GM19452 (cell line): ENCODE results near the gene ADGRB3.

ENCODE experiments used
- ATAC-seq: cut with Tn5 transposase; IDR thresholded peaks from one replicate; pipeline ENCODE4 v1.9.1; 2021; ENCODE audit not compliant: unreplicated experiment

The ADGRB3 gene

DNA sequence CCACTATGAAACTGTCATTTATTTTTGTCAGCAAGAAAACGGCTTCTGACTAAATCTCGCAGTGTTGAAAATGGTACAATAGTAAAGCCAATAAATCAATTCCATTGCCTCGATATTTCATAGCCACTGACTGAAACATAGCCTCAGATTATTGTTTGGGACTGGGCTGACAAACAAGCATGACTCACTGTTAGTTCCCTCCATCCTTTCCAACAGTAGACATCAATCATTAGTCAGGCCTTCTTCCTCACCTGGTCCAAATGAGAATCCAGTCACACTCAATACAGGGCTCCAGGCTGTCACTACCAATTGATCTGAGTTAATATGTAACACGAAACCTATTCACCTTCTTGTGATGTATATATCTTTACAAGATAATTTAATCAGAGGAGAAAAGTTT is 66.1 kb downstream of the ADGRB3 start:
- no peak for ATAC-seq

DNA sequence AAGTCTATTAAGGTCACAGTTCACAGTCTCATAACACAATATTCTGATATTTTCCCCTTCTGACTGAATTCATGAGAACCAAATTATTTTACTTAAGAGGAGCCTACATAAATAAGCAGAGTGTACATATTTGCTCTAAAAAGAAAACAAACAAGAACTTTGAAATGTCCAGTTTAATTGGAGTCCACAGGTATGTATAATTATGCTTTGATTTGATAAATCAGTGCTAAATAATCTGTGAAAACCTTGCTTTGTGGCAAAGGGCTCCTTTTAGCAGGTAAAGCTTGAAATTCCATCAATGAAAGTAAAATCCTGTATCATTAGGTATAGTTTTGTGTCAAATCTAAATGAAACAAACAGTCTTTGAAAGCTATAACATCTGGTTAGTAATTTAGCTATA is 69.4 kb downstream of the ADGRB3 start:
- ATAC-seq: no peak

DNA sequence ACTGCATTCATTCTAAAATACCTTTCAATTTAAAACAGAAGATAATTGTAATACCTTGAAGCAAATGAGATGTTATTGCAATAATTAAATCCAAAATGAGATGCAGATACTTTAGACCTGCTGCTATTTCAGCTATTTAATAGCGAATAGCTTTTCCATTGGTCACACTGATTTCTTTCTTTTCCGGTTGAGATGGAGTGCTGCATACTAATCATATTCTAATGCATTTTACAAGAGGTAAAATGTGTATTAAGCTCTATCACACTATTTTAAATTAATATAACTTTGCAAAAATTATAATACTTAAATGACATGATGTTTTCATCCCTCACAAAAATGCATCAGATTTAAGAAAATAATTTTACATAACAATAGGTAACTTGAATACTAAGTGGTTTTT is 74.0 kb downstream of the ADGRB3 start:
- ATAC-seq: no peak

GRCh38 chr6:68709882-68710281 is 74.8 kb downstream of the ADGRB3 start:
- no peak for ATAC-seq

GRCh38 chr6:68710496-68710895 is 75.4 kb downstream of the ADGRB3 start:
- ATAC-seq: no peak

- ATAC-seq: no peak
Observed at GRCh38 chr6:68710916-68711315, 75.8 kb downstream of the ADGRB3 start.

- no peak for ATAC-seq
Observed at GRCh38 chr6:68711386-68712000, 76.4 kb downstream of the ADGRB3 start.

- ATAC-seq: no peak
Observed at GRCh38 chr6:68716620-68717019, 81.5 kb downstream of the ADGRB3 start.

DNA sequence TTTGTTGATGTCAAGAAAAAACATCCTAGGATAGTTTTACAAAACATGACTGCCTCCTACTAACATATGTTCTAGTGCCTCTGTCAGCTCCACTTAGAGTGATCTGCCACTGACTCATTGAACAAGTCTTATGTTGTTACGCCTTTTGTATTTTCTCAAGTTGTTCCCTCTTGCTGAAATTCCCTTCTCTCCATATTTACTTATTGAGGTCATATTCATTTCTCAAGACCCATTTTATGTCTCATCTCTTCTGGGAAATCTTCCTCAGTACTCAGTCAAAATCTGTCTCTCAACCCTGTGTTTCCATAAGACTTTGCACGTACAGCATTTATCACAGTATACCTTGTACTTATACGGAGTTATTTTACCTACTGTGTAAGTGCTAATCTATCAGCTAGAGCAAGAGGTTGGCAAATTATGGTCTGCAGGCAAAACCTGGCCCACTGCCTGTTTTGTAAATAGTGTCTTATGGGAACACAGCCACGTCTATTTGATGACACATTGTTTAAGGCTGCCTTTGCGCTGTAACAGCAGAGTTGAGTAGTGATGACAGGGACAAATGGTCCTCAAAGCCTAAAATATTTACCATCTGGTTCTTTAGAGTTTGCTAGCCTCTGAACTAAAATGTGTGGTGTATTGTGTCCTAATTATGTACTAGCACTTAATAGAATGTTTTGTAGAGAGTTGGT is 83.4 kb downstream of the ADGRB3 start:
- ATAC-seq: no peak

DNA sequence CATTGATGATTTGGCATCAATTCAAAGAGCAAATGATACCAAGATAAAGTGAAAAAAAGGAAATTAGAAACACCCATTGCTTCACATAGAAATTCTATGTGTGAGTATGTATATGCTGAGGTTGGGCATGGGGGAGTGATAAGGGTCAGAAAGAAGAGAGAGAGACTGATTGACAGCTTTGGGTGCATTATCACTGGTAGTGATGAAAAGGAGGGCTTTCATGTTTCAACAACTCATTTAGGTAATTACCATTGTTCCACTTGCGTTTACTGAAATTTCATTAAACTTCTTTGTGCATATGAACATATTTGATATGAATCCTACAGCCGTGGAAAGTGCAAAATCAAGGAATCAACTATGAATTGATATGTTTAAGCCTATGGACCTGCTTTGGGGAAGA is 84.7 kb downstream of the ADGRB3 start:
- ATAC-seq: no peak

DNA sequence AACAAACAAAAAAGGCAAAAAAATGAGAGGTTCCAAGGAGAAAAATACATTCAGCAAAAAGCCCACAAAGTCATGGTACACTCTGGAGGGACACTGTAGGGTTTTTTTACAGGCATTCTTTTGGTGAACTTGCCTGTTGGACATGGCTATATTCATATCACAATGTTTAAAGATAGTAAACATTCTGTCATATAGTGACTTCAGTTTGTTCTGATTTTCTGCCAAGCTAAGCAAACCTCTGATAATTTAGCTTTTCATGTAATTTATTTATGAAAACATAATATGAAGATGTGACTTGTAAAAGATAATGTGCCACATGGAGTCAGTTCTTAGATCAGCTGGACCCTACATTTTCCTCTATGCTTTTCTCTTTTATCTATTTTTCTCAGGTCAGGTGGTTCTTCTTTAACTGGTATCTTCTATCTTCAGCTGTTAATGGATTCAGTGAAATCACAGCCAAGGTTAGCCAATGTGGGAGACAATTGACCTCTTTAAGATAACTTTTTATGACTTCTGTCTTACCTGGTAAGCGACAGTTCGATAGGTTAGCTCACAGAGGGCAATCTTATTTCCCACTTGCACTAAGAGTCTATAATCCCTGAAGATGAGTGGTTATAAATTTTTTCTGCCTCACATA is 87.9 kb downstream of the ADGRB3 start:
- ATAC-seq: no peak

DNA sequence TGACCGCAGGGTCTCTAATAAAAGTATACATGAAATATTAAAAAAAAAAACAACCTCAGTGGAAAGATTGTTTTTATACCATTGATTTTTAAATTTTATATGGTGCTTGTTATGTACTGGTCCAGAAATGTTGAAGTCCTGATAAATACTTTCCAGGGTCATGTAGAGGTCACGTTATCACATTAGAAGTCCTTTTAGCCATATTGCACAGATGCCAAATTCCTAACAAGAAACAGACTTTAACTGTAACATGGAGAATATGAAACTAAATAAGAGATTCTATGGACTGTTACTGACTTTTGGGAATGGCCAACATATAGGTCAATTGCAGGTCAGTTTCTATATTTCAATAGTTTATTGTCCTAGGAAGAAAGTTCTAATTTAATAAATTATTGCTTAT is 89.0 kb downstream of the ADGRB3 start:
- no peak for ATAC-seq

GRCh38 chr6:68726337-68726736 is 91.3 kb downstream of the ADGRB3 start:
- ATAC-seq: no peak

DNA sequence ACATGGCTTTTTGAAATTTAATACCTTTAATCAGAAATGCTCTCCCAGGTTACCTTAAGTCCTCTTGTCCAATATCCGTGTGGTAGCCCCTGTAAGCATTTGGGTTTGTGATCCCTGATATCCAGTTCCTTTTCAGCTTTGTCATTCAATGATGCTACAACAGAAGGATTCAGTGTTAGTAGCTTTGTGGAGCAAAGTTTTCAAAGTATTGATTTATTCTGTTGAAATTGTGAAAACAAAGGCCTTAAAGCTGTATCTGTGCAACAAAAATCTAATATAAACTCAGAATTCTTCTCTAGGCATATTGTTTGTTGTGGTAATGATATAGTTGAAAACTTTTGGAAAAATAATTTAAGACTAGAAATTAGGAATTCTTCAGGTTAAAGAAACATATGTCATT is 91.9 kb downstream of the ADGRB3 start:
- no peak for ATAC-seq

DNA sequence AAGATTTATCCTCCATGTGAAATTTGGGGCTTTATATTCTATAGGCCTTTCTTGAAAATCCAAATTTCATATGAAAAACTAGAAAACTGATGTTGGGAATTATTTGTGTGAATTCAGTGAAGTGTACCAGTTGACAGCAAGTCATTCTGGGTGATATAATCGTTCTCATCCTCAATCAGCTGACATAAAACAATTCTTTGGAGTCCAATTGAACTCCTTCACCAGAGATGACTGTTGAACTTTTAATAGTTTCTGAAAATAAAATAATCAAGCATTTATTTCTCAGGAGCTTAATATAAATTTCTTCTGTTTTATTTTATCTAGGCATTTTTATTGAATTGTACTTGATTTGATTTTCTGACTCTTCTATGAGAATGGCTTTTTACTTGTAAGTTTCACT is 92.6 kb downstream of the ADGRB3 start:
- no peak for ATAC-seq

DNA sequence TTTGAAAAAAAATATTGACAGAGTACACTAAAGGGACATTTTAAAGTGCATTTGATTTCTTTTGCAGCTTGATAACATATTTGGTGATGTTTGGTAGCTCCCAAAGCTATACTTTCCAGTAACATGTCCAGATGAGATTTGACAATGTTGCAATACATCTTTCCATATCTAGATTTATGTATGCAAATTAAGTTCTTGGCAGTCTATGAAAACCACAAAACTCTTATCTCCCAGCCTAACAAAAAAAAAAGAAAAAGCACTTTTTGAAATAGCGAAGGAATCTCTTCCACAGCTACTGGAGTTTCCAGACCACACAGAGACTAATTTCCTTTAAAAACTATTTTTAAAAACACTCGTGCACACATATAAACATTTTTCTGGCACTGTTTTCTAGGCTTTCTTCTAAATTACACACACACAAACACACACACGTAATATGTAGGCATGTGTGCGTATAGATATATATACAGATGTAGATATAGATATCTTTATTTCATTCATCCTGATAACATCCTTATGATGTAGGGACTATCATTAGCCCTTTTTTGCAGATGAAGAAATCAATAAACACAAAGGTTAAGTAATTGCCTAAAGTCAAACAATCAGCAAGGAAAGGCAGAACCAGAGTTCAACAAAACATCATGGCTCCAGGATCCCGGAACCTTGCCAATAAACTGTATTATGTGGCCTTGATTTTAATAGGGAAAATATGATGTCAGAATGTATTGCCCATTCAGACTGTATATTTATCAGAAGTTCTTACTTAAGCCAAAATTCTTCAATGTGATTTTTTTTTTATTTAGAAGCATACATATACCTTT is 93.3 kb downstream of the ADGRB3 start:
- ATAC-seq: no peak

DNA sequence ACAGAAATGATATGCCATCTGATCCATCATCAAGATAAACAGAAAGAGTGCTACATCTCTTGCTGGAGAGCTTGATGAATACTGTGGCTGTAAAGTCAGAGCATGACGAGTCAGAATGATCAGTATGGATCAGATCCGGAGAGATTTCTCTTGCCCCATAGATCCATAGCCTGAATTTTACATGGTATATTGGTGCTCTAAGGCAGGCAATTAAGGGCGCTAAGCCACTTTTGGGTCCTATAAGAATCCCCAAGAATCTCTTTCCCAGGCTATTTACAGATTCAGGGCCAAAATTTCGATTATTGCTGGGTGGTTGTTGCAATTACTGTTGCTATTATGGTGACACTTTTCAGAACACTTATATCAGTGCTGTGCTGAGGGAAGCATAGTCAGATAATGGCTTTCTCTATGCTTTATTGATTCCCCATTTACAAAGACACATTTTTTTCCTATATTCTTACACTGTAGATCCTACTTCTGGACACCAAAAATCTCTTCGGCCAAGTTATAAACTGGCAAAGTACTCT is 94.4 kb downstream of the ADGRB3 start:
- ATAC-seq: no peak

DNA sequence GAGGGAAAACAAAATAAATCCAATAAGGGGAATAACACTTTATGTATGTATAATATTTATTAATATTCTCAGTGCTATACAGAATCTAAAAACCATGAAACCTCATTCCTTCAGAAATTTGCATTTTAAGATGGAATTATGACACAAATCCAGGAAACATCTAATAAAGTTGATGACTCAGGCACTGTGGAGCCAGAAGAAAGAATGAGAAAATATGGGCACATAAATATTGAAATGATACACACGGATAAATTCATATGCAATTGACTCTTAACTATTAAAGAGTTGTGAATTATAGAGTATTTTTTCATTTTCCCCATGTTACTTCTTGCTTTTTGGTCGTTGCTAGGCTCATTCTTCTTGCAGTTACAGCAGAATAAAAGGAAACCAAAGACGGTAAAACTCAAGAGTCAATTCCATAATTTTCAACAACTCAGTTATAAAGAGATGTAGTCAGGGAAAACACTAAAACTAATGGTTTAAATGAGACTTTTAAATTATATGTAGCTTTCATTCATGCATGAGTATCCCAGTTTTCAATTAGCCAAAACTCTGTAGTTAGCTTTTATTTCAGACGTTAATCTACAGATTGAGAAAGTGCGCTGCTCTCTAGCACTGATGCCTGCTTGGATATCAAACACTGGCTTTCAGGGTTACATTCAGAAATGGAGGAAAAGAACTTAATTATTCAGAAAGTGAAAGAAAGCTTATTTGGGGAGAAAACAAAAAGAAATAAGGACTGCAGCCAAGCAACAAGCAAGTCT is 95.4 kb downstream of the ADGRB3 start:
- ATAC-seq: no peak

DNA sequence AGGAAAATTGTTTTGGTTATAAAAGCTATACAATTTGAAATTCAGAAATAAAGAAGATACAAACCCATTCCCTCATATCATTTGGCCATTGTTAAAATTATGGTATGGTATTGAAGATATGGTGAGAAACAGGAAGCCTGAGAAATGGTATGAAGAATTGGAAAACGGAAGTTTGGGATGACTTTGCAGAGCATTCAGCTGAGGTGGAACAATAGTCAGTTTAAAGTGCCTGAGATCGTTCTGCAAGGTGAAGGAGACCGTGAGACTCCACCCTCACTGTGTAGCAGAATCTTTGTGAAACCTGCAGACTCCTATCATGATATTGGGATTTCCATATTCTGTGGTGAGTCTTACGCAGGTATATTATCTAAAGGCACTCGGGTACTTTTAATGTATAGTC is 97.3 kb downstream of the ADGRB3 start:
- no peak for ATAC-seq

GRCh38 chr6:68735866-68736265 is 100.8 kb downstream of the ADGRB3 start:
- ATAC-seq: no peak

- no peak for ATAC-seq
Observed at GRCh38 chr6:68737061-68737460, 102.0 kb downstream of the ADGRB3 start.
